Lower leg skin (tissue), 3 donors: ENCODE results near the gene DOK6.

Experiments used
- CTCF ChIP-seq, 3 donors: fragments of 450-650 bp; IDR thresholded peaks; one replicate each; pipeline ENCODE4 v1.5.1; 2016; ENCODE audit warnings: antibody characterized with exemption in 3 of 3, mild to moderate bottlenecking in 3 of 3, moderate library complexity in 2 of 3
- POLR2A ChIP-seq, 2 donors: fragments of 450-650 bp; IDR thresholded peaks; one replicate each; pipeline ENCODE4 v1.6.1; 2016 to 2017; ENCODE audit warnings: antibody characterized with exemption in 2 of 2, mild to moderate bottlenecking in 1 of 2, moderate library complexity in 1 of 2

GRCh38 chr18:69495338-69495737, 94.7 kb downstream of the DOK6 start:
- TF ChIP-seq CTCF (IDR thresholded peaks at IDR 0.05) (no peak), POLR2A (IDR thresholded peaks at IDR 0.05) (no peak)
